Panc1 (cell line): ENCODE results near the gene ELAPOR1. TPM values are rescaled to one million over a fixed set of nuclear protein-coding genes. Genes with fewer than 3 reads are reported as not detected.

Experiments
- ATAC-seq: fragments of 200-7000 bp; cut with Tn5 transposase; 2 replicates; pipeline ENCODE4 v1.9.1; 2020; ENCODE audit warnings: mild to moderate bottlenecking, moderate library complexity
- BruUV-seq: library from RNA; stranded (reverse); fragments of 400-500 nt; replicated peaks from 2 replicates; lab custom pipeline; 2021; lab: Mats Ljungman, UMichigan
- CTCF ChIA-PET: fragments of 300-600 bp; sonication (Branson Sonifier 250); formaldehyde crosslinking; loops from one replicate; lab custom pipeline; 2022; ENCODE audit warnings: antibody characterized with exemption; lab: Charles Lee
- POLR2A ChIA-PET: fragments of 300-600 bp; sonication (Branson Sonifier 250); formaldehyde crosslinking; loops from one replicate; lab custom pipeline; 2022; ENCODE audit warnings: antibody characterized with exemption; lab: Charles Lee
- DNase-seq: peaks from one replicate; pipeline ENCODE4 v3.0.0-alpha.2; 2010; ENCODE audit warnings: low read depth, low spot score
- H3K27ac ChIP-seq: 2 replicates; pipeline ENCODE4 v1.5.1; 2011; ENCODE audit warnings: mild to moderate bottlenecking, low read length, inconsistent platforms
- H3K27me3 ChIP-seq: fragments of 200-500 bp; sonication (Bioruptor generic); 2 replicates; pipeline ENCODE4 v1.6.0; 2014; ENCODE audit warnings: low read length, inconsistent platforms; ENCODE audit not compliant: control insufficient read depth, insufficient read depth
- H3K36me3 ChIP-seq: fragments of 200-500 bp; sonication (Bioruptor generic); 2 replicates; pipeline ENCODE4 v1.5.1; 2014; ENCODE audit warnings: inconsistent platforms, mild to moderate bottlenecking, low read length, moderate library complexity; ENCODE audit not compliant: control insufficient read depth, insufficient read depth
- H3K4me1 ChIP-seq: 2 replicates; pipeline ENCODE4 v1.5.1; 2011; ENCODE audit warnings: inconsistent platforms, mild to moderate bottlenecking, low read length, moderate library complexity; ENCODE audit not compliant: control insufficient read depth, insufficient read depth
- H3K4me3 ChIP-seq, 2 experiments: 2 replicates each; pipeline ENCODE4 v1.5.1; 2011 to 2012; ENCODE audit warnings: low read depth in 2 of 2, low read length in 2 of 2, mild to moderate bottlenecking in 2 of 2, inconsistent platforms in 1 of 2, moderate library complexity in 1 of 2
- H3K9me3 ChIP-seq: fragments of 200-500 bp; sonication (Bioruptor generic); 2 replicates; pipeline ENCODE4 v1.5.1; 2014; ENCODE audit warnings: low read depth, mild to moderate bottlenecking, inconsistent platforms, low read length, moderate library complexity; ENCODE audit not compliant: control insufficient read depth, insufficient read depth
- POLR2AphosphoS5 ChIP-seq: IDR thresholded peaks from 2 replicates; pipeline ENCODE4 v1.6.1; 2012; ENCODE audit warnings: mild to moderate bottlenecking, low read depth, low read length, moderate library complexity
- SIN3A ChIP-seq: IDR thresholded peaks from 2 replicates; pipeline ENCODE4 v1.6.1; 2012; ENCODE audit warnings: low read depth, mild to moderate bottlenecking, low read length, moderate library complexity, borderline replicate concordance; ENCODE audit not compliant: insufficient read depth
- TCF7L2 ChIP-seq: IDR thresholded peaks from 2 replicates; pipeline ENCODE4 v1.6.1; 2011; ENCODE audit warnings: mild to moderate bottlenecking, low read depth, low read length, inconsistent platforms
- in situ Hi-C: cut with HindIII; loops from 2 replicates; pipeline ENCODE4 v1.10.0; 2016; ENCODE audit warnings: low sequenced_read_pairs, low pct_unique_long_range_greater_than_20kb
- intact Hi-C: fragments of 100-400 bp; cut with micrococcal nuclease; formaldehyde crosslinking; loops from one replicate; pipeline ENCODE4 v1.10.0; 2022; ENCODE audit not compliant: unreplicated experiment
- total RNA-seq: library from RNA; stranded (reverse); gene quantifications from one replicate; pipeline ENCODE4 v1.2.1, GENCODE V29; 2021; ENCODE audit not compliant: unreplicated experiment
- TF ChIP-seq, protein P1 (sequence below): fragments of 450-650 bp; IDR thresholded peaks from 2 replicates; pipeline ENCODE4 v1.5.1; 2017; ENCODE audit warnings: mild to moderate bottlenecking
- TF ChIP-seq, protein P2 (sequence below), 2 experiments: IDR thresholded peaks; 2 replicates each; pipeline ENCODE4 v1.6.1; 2011 to 2012; ENCODE audit warnings: low read depth in 2 of 2, control low read depth in 1 of 2, low read length in 1 of 2, mild to moderate bottlenecking in 1 of 2, moderate library complexity in 1 of 2; ENCODE audit not compliant: insufficient read depth in 1 of 2

ELAPOR1 gene
- total RNA-seq, 1 experiment from 2014 or later: 0.28 TPM

DNA sequence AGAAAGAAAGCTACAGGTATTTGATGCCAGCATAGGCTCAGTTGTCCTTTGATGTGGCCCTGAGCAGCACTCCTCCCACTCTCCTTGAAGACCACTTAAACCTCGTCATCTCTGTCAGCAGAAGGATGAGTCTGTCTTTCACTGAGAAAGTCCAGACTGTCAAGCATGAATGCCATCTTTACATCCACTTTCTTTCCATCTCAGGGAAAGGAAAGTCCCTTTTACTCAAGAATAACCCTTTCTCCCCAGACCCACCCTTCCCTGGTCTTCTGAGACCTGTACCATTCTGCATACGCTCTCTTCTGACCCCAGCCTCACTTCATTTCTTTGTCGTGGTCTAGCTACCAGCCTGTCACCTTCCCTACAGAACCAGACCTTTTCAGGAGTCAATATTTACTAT lies 4.0 kb upstream of the ELAPOR1 start:
- ChIA-PET CTCF (interaction anchor here (0.7 to 2.2 kb wide), 2 partner anchors 10 to 85 kb away, joined by 3 to 18 read pairs; no protein-coding TSS in a partner anchor), POLR2A (no interaction called here)
- Histone ChIP-seq H3K27me3 (no peaks in the 10 kb centered on the region), H3K27ac (no peak overlapping the region), H3K4me1 (no peaks in the 10 kb centered on the region), H3K9me3 (no peaks in the 10 kb centered on the region), H3K36me3 (no peaks in the 10 kb centered on the region), H3K4me3 (no peak overlapping the region)
- no peak for DNase-seq
- TF ChIP-seq TCF7L2 (no peak), SIN3A (no peak), POLR2AphosphoS5 (no peak)
- TF ChIP-seq, protein P1, sequence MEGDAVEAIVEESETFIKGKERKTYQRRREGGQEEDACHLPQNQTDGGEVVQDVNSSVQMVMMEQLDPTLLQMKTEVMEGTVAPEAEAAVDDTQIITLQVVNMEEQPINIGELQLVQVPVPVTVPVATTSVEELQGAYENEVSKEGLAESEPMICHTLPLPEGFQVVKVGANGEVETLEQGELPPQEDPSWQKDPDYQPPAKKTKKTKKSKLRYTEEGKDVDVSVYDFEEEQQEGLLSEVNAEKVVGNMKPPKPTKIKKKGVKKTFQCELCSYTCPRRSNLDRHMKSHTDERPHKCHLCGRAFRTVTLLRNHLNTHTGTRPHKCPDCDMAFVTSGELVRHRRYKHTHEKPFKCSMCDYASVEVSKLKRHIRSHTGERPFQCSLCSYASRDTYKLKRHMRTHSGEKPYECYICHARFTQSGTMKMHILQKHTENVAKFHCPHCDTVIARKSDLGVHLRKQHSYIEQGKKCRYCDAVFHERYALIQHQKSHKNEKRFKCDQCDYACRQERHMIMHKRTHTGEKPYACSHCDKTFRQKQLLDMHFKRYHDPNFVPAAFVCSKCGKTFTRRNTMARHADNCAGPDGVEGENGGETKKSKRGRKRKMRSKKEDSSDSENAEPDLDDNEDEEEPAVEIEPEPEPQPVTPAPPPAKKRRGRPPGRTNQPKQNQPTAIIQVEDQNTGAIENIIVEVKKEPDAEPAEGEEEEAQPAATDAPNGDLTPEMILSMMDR: no peak
- TF ChIP-seq, protein P2, sequence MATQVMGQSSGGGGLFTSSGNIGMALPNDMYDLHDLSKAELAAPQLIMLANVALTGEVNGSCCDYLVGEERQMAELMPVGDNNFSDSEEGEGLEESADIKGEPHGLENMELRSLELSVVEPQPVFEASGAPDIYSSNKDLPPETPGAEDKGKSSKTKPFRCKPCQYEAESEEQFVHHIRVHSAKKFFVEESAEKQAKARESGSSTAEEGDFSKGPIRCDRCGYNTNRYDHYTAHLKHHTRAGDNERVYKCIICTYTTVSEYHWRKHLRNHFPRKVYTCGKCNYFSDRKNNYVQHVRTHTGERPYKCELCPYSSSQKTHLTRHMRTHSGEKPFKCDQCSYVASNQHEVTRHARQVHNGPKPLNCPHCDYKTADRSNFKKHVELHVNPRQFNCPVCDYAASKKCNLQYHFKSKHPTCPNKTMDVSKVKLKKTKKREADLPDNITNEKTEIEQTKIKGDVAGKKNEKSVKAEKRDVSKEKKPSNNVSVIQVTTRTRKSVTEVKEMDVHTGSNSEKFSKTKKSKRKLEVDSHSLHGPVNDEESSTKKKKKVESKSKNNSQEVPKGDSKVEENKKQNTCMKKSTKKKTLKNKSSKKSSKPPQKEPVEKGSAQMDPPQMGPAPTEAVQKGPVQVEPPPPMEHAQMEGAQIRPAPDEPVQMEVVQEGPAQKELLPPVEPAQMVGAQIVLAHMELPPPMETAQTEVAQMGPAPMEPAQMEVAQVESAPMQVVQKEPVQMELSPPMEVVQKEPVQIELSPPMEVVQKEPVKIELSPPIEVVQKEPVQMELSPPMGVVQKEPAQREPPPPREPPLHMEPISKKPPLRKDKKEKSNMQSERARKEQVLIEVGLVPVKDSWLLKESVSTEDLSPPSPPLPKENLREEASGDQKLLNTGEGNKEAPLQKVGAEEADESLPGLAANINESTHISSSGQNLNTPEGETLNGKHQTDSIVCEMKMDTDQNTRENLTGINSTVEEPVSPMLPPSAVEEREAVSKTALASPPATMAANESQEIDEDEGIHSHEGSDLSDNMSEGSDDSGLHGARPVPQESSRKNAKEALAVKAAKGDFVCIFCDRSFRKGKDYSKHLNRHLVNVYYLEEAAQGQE (IDR thresholded peaks at IDR 0.05; ENCODE audit: insufficient read depth in 1 of 2, low read depth in 2 of 2, low read length in 1 of 2): no peak
- in situ Hi-C loops: no loop called here
- no TSS peak for BruUV-seq
- intact Hi-C loops: no loop called here
- ATAC-seq: no peak

DNA sequence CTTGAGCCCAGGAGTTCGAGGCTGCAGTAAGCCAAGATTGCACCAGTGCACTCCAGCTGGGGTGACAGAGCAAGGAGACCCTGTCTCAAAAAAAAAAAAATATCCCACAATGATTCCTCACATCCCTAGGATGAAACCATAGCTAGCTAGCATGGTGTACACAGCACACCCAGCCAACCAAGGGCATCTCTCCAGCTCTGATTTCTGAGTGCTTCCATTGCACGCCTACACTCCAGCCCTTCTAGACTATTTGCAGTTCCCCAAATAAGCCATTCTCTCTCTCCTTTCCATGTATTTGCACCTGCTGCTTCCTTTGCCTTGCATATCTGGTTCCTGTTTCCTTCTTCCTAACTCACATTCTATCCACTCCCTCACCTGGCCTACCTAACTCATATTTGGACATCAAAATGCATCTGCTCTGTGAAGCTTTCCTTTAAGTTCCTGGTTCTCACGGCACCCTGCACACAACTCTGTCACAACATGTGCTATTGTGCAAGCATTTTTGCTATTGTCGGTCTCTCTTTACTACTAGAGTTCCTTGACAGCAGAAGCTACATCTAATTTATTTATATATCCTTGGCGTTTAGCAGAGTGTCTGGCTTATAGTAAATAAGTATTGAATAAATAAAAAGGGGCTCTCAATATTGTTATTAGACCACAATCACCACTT lies 2.4 kb upstream of the ELAPOR1 start:
- in situ Hi-C loops (no loop called here), intact Hi-C loops (loop anchor here (1.0 kb wide), 1 partner anchor 22 kb away; no protein-coding TSS in a partner anchor)
- ChIA-PET POLR2A (interaction anchor here (1.0 kb wide), 1 partner anchor 443 kb away, joined by 3 read pairs; no protein-coding TSS in a partner anchor), CTCF (interaction anchor here (0.5 to 2.2 kb wide), 3 partner anchors 10 to 121 kb away, joined by 3 to 18 read pairs (median 4); no protein-coding TSS in a partner anchor)
- no peak overlapping the region for H3K4me3 ChIP-seq
- DNase-seq (no peak), ATAC-seq (no peak)
- no peaks in the 10 kb centered on the region for H3K36me3 ChIP-seq
- BruUV-seq: no TSS peak
- H3K9me3 ChIP-seq: no peaks in the 10 kb centered on the region
- H3K4me1 ChIP-seq: no peaks in the 10 kb centered on the region
- TF ChIP-seq, protein P2 (IDR thresholded peaks at IDR 0.05; ENCODE audit: insufficient read depth in 1 of 2, low read depth in 2 of 2, low read length in 1 of 2): no peak
- TF ChIP-seq TCF7L2 (no peak), POLR2AphosphoS5 (no peak), SIN3A (no peak)
- TF ChIP-seq, protein P1: no peak
- H3K27ac ChIP-seq: no peak overlapping the region
- H3K27me3 ChIP-seq: no peaks in the 10 kb centered on the region
